Breast epithelium (tissue), 4 donors: Measurements from ENCODE around the gene NME7. TPM values are rescaled to one million over a fixed set of nuclear protein-coding genes. Genes with fewer than 3 reads are reported as not detected.

Experiments
- DNase-seq, 2 donors: peaks; one replicate each; pipeline ENCODE4 v3.0.0-alpha.2; 2019; ENCODE audit warnings: low spot score in 2 of 2
- H3K27ac ChIP-seq, 2 donors: fragments of 200-600 bp; sonication (generic) in 1 of 2; one replicate each; pipeline ENCODE4 v1.5.1; 2016 to 2019; ENCODE audit warnings: mild to moderate bottlenecking in 1 of 2
- H3K27me3 ChIP-seq, 2 donors: fragments of 200-600 bp; sonication (generic) in 1 of 2; one replicate each; pipeline versions ENCODE4 v1.5.1 to v1.6.0; 2017 to 2019; ENCODE audit warnings: control low read depth in 1 of 2, mild to moderate bottlenecking in 1 of 2
- H3K36me3 ChIP-seq: fragments of 200-600 bp; one replicate; pipeline ENCODE4 v1.5.1; 2019
- H3K4me1 ChIP-seq, 2 donors: fragments of 200-600 bp; sonication (generic); one replicate each; pipeline ENCODE4 v1.5.1; 2016 to 2019; ENCODE audit warnings: control low read depth in 1 of 2
- H3K4me3 ChIP-seq, 3 donors: fragments of 200-600 bp; sonication (generic); 1 replicate in 2 of 3; 2 replicates in 1 of 3; pipeline ENCODE4 v1.5.1; 2016 to 2019; ENCODE audit warnings: mild to moderate bottlenecking in 3 of 3, moderate library complexity in 2 of 3
- H3K9me3 ChIP-seq, 2 donors: fragments of 200-600 bp; sonication (generic) in 1 of 2; one replicate each; pipeline ENCODE4 v1.5.1; 2016 to 2019; ENCODE audit warnings: control low read depth in 1 of 2
- POLR2A ChIP-seq: fragments of 450-650 bp; IDR thresholded peaks from one replicate; pipeline ENCODE4 v1.6.1; 2016; ENCODE audit warnings: antibody characterized with exemption, mild to moderate bottlenecking, moderate library complexity
- POLR2AphosphoS5 ChIP-seq, 3 donors: sonication (generic); formaldehyde crosslinking; IDR thresholded peaks; one replicate each; pipeline ENCODE4 v1.6.1; 2017; ENCODE audit warnings: antibody characterized with exemption in 3 of 3
- intact Hi-C: fragments of 100-400 bp; cut with DNase I; formaldehyde crosslinking; loops from one replicate; pipeline ENCODE4 v1.15.1; 2023; ENCODE audit warnings: low total_unique reads
- total RNA-seq, 3 donors: library from RNA; depleted of rRNA; stranded (reverse); fragments of >200 nt; gene quantifications; one replicate each; pipeline ENCODE4 v1.1.0, GENCODE V29; 2016
- TF ChIP-seq, protein P1 (sequence below), 3 donors: fragments of 450-650 bp; IDR thresholded peaks; one replicate each; pipeline ENCODE4 v1.5.1; 2016 to 2017; ENCODE audit warnings: antibody characterized with exemption in 3 of 3, mild to moderate bottlenecking in 3 of 3, moderate library complexity in 3 of 3

NME7 gene
- total RNA-seq, 3 donors from 2014 or later: 13.0 to 22.8 (median 16.7) TPM

DNA sequence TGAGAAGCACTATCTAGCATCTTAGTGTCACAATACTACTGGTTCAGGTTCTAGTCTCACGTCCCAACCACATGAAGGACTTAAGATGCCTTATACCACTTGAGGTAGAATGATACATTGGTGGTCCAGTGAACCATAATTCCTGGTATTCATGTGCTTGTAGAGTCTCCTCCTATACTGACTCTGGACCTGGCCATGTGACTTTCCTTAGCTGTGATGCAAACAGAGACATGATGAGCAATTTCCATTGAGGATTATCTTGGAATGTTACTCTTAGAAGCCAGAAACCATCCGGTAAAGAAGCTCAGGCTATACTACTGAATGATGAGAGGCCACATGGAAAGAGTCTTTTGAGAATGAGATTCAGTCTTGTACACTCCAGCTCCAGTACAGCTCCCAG is 105.7 kb downstream of the NME7 start:
- no peak for DNase-seq
- no peaks in the 10 kb centered on the region for H3K27me3 ChIP-seq
- no peak overlapping the region for H3K4me3 ChIP-seq
- H3K4me1 ChIP-seq: no peaks in the 10 kb centered on the region
- intact Hi-C loops: no loop called here
- no peaks in the 10 kb centered on the region for H3K36me3 ChIP-seq
- H3K9me3 ChIP-seq: peaks cover 0 to 4% of the 10 kb centered on the region in 2 donors
- TF ChIP-seq POLR2AphosphoS5 (IDR thresholded peaks at IDR 0.05) (no peak), POLR2A (no peak)
- TF ChIP-seq, protein P1, sequence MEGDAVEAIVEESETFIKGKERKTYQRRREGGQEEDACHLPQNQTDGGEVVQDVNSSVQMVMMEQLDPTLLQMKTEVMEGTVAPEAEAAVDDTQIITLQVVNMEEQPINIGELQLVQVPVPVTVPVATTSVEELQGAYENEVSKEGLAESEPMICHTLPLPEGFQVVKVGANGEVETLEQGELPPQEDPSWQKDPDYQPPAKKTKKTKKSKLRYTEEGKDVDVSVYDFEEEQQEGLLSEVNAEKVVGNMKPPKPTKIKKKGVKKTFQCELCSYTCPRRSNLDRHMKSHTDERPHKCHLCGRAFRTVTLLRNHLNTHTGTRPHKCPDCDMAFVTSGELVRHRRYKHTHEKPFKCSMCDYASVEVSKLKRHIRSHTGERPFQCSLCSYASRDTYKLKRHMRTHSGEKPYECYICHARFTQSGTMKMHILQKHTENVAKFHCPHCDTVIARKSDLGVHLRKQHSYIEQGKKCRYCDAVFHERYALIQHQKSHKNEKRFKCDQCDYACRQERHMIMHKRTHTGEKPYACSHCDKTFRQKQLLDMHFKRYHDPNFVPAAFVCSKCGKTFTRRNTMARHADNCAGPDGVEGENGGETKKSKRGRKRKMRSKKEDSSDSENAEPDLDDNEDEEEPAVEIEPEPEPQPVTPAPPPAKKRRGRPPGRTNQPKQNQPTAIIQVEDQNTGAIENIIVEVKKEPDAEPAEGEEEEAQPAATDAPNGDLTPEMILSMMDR (IDR thresholded peaks at IDR 0.05): no peak
- H3K27ac ChIP-seq: no peak overlapping the region

DNA sequence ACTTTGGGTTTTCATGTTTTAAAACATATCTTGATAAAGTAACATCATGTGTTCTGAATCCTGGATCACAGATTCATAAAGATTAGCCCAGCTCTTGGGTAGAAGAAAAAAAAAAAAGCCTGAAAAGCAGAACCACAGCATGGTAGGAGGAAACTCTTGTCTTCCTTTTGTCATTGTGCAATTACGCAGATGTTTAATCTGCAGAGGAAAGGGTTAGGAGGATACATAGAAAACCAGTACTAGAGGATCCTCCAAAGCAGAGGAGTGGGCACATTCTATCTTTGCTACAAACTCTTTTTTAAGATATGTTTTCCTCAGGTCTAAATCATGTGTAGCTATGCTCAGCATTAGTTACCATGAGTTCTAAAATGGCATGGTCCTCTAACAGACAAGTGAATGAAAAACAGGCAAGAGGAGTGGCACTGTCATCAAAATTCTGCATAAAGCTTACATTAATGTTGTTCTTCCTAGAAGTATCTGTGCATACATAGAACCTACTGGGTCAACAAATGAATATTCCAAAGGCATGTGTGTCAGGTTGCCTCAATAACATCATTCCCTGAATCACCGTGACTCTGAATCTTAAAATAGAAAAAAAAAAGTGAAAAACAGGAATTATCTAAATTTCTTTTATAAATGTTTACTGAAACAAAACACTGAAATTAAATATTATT is 107.0 kb downstream of the NME7 start:
- DNase-seq: no peak
- TF ChIP-seq POLR2AphosphoS5 (IDR thresholded peaks at IDR 0.05) (no peak), POLR2A (no peak)
- TF ChIP-seq, protein P1 (IDR thresholded peaks at IDR 0.05): no peak
- Histone ChIP-seq H3K4me1 (no peaks in the 10 kb centered on the region), H3K27ac (no peak overlapping the region), H3K27me3 (no peaks in the 10 kb centered on the region), H3K4me3 (no peak overlapping the region), H3K36me3 (no peaks in the 10 kb centered on the region), H3K9me3 (peaks cover 0 to 4% of the 10 kb centered on the region in 2 donors)
- intact Hi-C loops: no loop called here

DNA sequence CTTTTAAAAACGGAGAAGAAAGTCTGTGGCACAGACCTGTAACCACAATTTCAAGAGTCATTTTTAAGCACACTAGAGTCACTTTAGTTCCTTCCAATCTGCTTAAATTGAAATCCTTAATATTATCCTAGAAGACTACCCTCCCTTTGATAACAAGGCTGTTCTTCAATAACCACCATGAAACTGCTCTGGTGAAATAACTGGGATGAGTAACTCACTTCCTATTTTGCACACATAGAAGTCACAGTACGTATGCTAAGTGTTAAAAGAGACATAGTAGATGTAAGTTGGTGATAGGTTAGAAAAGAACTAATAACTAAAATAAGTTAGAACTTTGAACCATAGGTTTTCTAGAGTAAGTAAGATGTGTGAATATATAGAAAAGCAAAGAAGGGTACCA is 107.8 kb downstream of the NME7 start:
- intact Hi-C loops: no loop called here
- Histone ChIP-seq H3K36me3 (no peaks in the 10 kb centered on the region), H3K4me1 (no peaks in the 10 kb centered on the region), H3K27ac (no peak overlapping the region), H3K4me3 (no peak overlapping the region), H3K9me3 (peaks cover 0 to 4% of the 10 kb centered on the region in 2 donors), H3K27me3 (no peaks in the 10 kb centered on the region)
- no peak for DNase-seq
- TF ChIP-seq, protein P1 (IDR thresholded peaks at IDR 0.05): no peak
- TF ChIP-seq POLR2A (no peak), POLR2AphosphoS5 (IDR thresholded peaks at IDR 0.05) (no peak)

DNA sequence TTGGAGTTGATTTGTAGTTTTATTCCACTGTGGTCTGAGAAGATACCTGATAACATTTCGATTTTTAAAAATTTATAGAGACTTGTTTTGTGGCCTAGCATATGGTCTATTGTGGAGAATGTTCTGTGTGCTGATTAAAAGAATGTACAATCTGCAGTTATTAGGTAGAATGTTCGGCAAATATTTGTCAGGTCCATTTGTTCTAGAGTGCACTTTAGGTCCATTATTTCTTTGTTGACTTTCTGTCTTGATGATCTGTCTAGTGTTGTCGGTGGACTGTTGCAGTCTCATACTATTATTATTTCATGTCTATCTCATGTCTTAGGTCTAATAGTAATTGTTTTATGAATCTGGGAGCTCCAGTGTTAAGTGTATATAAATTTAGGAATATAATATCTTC is 116.8 kb downstream of the NME7 start:
- no peaks in the 10 kb centered on the region for H3K9me3 ChIP-seq
- DNase-seq: no peak

DNA sequence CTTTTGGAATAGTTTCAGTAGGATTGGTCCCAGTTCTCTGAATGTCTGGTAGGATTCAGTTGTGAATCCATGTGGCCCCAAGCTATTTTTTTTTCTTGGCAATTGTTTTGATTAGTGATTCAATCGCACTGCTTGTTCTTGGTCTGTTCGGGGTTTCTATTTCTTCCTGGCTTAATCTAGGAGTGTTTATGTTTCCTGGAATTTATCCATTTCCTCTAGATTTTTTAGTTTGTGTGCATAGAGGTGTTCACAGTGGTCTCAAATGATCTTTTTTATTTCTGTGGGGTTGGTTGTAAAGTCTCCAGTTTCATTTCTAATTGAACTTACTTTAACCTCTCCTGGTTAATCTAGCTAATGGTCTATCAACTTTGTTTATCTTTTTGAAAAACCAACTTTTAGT is 117.6 kb downstream of the NME7 start:
- TF ChIP-seq, protein P1 (IDR thresholded peaks at IDR 0.05): no peak
- TF ChIP-seq POLR2AphosphoS5 (IDR thresholded peaks at IDR 0.05): no peak
- H3K9me3 ChIP-seq: no peaks in the 10 kb centered on the region
- intact Hi-C loops: no loop called here
- H3K4me3 ChIP-seq: no peak overlapping the region
- H3K4me1 ChIP-seq: no peaks in the 10 kb centered on the region
- H3K27ac ChIP-seq: no peak overlapping the region
- no peak for DNase-seq
- H3K27me3 ChIP-seq: no peaks in the 10 kb centered on the region
- H3K36me3 ChIP-seq: no peaks in the 10 kb centered on the region

More for the DNA sequence above, 116.8 kb downstream of the NME7 start:
- H3K27ac ChIP-seq: no peak overlapping the region
- intact Hi-C loops: no loop called here
- TF ChIP-seq POLR2AphosphoS5 (IDR thresholded peaks at IDR 0.05): no peak
- no peak for TF ChIP-seq POLR2A
- TF ChIP-seq, protein P1 (IDR thresholded peaks at IDR 0.05): no peak
- no peaks in the 10 kb centered on the region for H3K27me3 ChIP-seq
- no peaks in the 10 kb centered on the region for H3K36me3 ChIP-seq
- H3K4me3 ChIP-seq: no peak overlapping the region
- no peaks in the 10 kb centered on the region for H3K4me1 ChIP-seq
